Activated naive CD8-positive, alpha-beta T cell treated with anti-CD3 and anti-CD28 coated beads, Interleukin-2, amount 10 ng/mL, durations not matched to agents 7 days and 5 days (primary cell): Measurements from ENCODE around the gene DNAJC16. TPM values are rescaled to one million over a fixed set of nuclear protein-coding genes. Genes with fewer than 3 reads are reported as not detected.

Experiments
- total RNA-seq, 2 experiments: library from RNA; stranded (reverse); gene quantifications; one replicate each; pipeline ENCODE4 v1.2.3, GENCODE V29; 2021

Gene DNAJC16
- total RNA-seq, 2 experiments from 2014 or later, result 15.7 to 18.9 TPM

Other genes with a start within 250 kb of the DNAJC16 start
- 10 to 100 TPM; 49.4 TPM for gene EFHD2, start 117.0 kb upstream of the DNAJC16 start, total RNA-seq
- gene CTRC, start 88.4 kb upstream of the DNAJC16 start, total RNA-seq, result 1 to 10 TPM in 1 of 2 experiments, under 1 TPM in 1; 0.39 to 1.0 TPM
- not detected for gene CELA2A, start 70.1 kb upstream of the DNAJC16 start, total RNA-seq
- gene CELA2B, start 50.7 kb upstream of the DNAJC16 start, total RNA-seq, result not detected
- gene CASP9, start 2.6 kb upstream of the DNAJC16 start, total RNA-seq, result 10 to 100 TPM in 1 of 2 experiments, 1 to 10 TPM in 1; 9.6 to 13.7 TPM
- 1 to 10 TPM; 7.6 to 8.0 TPM for gene AGMAT, start 58.2 kb downstream of the DNAJC16 start, total RNA-seq
- 10 to 100 TPM; 31.6 to 33.3 TPM for gene DDI2, start 90.6 kb downstream of the DNAJC16 start, total RNA-seq
- 10 to 100 TPM; 47.7 to 56.6 TPM for gene PLEKHM2, start 157.5 kb downstream of the DNAJC16 start, total RNA-seq
- gene SLC25A34, start 209.4 kb downstream of the DNAJC16 start, total RNA-seq, result 1 to 10 TPM; 1.6 to 2.7 TPM
- not detected for gene TMEM82, start 215.7 kb downstream of the DNAJC16 start, total RNA-seq
- under 1 TPM in 1 of 2 experiments, not detected in 1; 0.26 TPM for gene FBLIM1, start 231.9 kb downstream of the DNAJC16 start, total RNA-seq